Stimulated activated CD4-positive, alpha-beta T cell treated with anti-CD3 and anti-CD28 coated beads, Interleukin-1b, Interleukin-23, amount 100 ng/mL, for 4 hours (primary cell): ENCODE results near the gene PCBP3.
"Not testable (repeated sequence)": the region's sequence is repeated elsewhere in the genome, so short reads cannot be mapped to it uniquely, and the experiment has no call there.

Experiments
- DNase-seq, 2 donors: peaks; one replicate each; pipeline ENCODE4 v3.0.0-alpha.2; 2020; ENCODE audit warnings: low read depth in 2 of 2

PCBP3 gene

GRCh38 chr21:45844181-45844580 lies 200.7 kb downstream of the PCBP3 start:
- DNase-seq = no peak

GRCh38 chr21:45845063-45845769 lies 201.7 kb downstream of the PCBP3 start:
- DNase-seq = no peak

GRCh38 chr21:45845770-45846090 lies 202.2 kb downstream of the PCBP3 start:
- DNase-seq = no peak

DNA sequence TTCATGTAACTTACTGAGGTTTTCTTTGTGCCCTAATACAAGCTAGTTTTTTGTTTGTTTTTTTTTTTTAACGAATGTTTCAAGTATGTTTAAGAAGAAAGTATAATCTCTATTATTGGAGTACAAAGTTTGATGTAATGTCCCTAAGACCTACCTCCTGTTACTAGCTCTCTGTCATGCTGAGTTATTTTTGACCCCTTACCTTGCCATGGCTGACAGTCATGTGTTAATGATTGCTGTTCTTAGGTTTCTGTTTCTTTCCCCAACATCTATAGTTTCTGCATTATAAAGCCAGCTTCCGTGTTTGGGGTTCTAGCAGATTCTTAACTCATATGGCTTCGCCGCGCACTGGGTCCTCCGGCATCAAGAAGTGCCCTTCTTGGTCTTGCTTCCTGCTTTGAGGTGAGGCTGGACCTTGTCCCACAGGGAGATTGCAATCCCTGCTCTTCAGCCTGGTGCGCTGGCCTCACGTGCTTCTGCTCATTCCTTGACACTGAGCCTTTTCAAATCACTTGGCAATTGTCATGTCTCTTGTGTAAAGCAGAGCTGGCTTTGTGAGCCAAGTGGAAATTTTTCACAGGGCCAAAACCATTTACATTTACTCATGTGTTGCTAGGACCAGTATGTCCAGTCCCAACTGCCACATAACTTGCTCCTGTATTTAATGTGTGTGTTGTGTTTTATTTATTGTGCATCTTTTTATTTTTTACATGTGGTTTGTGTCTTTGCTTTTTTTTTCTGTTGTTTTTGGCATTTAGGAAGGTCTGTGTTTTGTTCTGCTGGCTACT lies 203.0 kb downstream of the PCBP3 start:
- DNase-seq = no peak

DNA sequence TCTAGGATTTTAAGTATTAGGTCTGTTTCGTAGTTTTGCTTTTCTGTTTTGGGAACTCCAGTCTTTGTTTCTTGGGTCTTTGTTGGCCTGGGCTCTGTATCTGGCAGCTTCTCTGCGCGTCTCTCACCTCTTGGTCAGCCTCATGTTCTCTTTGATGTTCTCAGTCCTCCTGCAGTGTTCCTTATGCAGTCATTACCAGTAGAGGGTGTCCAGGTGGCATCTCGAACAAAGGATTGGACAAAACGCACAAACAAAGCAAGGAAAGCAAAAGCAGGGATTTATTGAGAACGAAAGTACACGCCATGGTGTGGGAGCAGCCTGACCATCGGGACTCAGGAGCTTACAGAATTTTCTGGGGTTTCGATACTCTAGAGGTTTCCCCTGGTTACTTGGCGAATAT lies 204.3 kb downstream of the PCBP3 start:
- DNase-seq = no peak

- no peak for DNase-seq
These were observed 204.8 kb downstream of the PCBP3 start for GRCh38 chr21:45848331-45848730.

DNA sequence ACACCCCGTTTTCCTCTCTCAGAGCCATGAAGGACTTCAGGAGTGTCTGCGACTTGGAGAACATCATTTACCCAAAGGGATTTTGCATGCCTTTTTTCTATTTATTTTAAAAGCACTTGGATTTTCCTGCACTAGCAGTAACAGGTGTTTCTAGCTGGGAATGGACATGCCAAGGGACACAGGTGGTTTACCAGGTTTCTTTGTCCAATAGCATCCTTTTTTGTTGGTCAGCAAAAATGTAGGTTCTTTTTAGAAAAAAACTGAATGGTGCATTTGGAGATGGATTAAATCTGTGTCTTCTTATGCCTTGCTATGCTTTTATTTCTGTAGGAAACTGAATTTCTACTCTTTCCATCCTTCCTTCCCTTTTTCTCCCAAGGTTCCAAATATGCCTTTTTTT lies 205.3 kb downstream of the PCBP3 start:
- DNase-seq = no peak

DNA sequence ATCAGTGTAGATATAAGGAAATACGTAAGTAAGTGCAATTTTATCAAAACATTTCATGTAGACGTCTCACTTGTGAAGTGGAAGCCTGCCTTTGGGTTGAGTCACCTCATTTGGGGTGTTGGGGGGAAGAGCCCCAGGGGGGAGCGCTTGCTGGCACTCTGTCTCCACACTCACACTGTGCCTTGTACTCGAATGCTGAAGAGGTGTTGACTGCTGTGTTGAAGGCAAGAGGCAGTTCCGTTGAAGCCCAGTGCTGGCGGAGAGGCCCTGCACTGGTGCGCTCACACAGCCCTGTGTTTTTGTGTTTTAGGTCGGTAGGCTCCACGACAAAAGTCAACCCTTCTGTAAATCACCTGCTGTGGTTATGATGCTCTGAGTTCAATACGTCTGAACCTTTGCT lies 206.1 kb downstream of the PCBP3 start:
- DNase-seq = no peak

DNA sequence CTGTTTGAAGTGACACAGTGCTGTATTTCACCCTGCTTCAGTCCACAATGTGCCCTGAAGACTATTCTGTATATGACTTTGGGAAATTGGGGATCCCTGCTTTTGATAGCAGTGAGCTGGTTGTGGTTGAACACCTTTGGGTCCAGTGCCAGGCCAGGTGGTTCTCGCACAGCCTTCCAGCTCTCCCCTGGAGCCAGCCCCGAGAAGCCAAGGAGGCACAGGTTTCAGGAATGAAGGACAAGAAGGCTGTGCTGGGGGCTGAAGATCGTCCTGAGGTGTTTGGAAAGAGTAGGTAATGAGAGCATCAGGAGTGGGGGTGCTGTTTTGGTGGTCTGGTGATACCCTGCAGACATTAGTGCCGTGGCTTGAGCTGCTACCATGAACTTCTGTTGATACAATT lies 206.7 kb downstream of the PCBP3 start:
- DNase-seq = no peak

DNA sequence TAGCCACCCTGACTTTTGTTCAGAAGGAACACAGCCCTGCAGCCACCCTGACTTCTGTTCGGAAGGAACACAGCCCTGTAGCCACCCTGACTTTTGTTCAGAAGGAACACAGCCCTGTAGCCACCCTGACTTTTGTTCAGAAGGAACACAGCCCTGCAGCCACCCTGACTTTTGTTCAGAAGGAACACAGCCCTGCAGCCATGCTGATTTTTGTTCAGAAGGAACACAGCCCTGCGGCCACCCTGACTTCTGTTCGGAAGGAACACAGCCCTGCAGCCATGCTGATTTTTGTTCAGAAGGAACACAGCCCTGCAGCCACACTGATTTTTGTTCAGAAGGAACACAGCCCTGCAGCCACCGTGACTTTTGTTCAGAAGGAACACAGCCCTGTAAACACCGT lies 208.9 kb downstream of the PCBP3 start:
- not testable (repeated sequence) for DNase-seq

- no peak for DNase-seq
These were observed 209.4 kb downstream of the PCBP3 start for GRCh38 chr21:45852886-45853400.

- no peak for DNase-seq
These were observed 210.3 kb downstream of the PCBP3 start for GRCh38 chr21:45853703-45854342.

- DNase-seq = no peak
These were observed 211.2 kb downstream of the PCBP3 start for GRCh38 chr21:45854690-45855247.

DNA sequence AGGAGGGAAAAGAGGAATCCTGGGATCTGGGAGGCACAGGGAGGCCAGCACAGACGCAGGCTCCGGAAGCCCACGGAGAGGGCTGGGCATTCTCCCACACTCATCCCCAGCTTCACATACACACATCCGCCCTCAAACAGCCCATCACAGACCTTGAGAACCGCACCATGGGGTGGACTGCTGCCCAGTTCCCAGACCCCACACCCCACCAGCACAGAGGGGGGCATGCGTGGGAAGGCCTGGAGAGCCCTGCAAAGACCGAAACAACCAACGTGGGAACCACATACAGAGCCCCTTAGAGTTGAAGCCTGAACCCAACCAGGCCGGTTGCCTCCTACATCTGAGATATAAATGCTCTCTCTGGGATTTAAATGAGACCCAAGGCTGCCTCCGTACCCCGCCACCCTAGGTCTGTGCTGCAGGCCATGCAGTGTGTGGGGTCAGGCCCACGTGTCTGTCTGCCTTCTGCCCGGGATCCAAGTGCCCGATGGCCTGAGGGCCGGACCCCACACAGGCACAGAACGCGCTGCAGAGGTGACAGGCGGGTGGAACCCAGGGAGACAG lies 211.8 kb downstream of the PCBP3 start:
- no peak for DNase-seq

DNA sequence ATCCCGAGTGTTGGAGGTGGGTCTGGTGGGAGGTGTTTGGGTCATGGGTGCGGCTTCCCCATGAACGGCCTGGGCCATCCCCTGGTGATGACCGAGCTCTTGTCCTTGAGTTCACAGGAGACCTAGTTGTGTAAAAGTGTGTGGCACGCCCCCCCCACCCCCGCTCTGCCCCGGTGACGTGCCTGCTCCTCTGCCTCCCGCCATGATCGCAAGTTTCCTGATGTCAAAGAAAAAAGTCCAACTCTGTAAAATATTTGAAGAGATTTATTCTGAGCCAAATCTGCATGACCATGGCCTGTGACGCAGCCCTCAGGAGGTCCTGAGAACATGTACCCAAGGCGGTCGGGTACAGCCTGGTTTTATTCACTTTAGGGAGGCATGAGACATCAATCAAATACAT lies 212.9 kb downstream of the PCBP3 start:
- no peak for DNase-seq

DNA sequence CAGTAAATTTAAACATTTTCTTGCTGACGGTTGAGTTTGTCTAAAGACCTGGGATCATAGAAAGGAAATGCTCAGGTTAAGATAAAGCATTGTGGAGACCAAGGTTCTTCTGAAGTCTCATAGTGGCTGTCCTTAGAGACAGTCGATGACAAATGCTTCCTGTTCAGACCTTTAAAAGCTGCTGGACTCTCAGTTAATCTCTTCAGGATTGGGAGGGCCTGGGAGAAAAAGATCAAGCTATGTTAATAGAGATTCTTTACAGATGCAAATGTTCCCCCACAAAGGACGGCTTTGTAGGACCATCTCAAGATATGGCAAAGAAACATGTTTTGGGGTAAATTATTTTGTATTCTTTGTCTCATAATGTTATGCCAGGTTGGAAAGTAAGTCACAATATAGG lies 213.4 kb downstream of the PCBP3 start:
- no peak for DNase-seq

DNA sequence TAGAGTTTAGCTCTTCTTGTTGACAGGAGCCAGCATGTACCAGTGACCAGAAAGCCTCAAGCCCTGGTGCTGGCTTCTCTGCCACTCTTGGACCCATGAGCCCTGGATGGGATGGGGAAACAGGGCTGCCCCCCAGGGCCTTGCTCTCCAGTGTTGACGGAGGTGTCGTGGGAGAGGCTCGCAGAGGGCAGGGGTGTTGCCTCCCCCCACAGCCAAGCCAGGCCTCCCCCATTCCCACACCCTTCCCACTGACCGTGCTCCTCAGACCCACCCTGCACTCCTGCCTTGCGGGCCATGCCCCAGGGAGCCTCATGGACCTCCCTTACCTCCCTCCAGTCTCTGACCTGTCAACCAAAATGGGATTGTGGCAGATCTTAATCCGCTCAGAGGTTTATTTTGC lies 214.2 kb downstream of the PCBP3 start:
- DNase-seq = no peak

GRCh38 chr21:45858180-45858579 lies 214.7 kb downstream of the PCBP3 start:
- no peak for DNase-seq

- DNase-seq = no peak
These were observed 215.7 kb downstream of the PCBP3 start for GRCh38 chr21:45859041-45859761.

- no peak for DNase-seq
These were observed 216.3 kb downstream of the PCBP3 start for GRCh38 chr21:45859762-45860357.

GRCh38 chr21:45860493-45861155 lies 217.1 kb downstream of the PCBP3 start:
- no peak for DNase-seq
